GDM1 (cell line): ENCODE measurements around the gene IFRD2.
"Not testable (repeated sequence)": the region's sequence is repeated elsewhere in the genome, so short reads cannot be mapped to it uniquely, and the experiment has no call there.

ENCODE experiments used
- DNase-seq: peaks from one replicate; lab custom pipeline; 2025; lab: John Stamatoyannopoulos, UW

IFRD2 gene

GRCh38 chr3:50268276-50268675, 24.0 kb downstream of the IFRD2 start:
- DNase-seq = no peak

GRCh38 chr3:50267280-50267913, 24.8 kb downstream of the IFRD2 start:
- DNase-seq = no peak

GRCh38 chr3:50266836-50267235, 25.4 kb downstream of the IFRD2 start:
- no peak for DNase-seq

GRCh38 chr3:50266017-50266416, 26.2 kb downstream of the IFRD2 start:
- DNase-seq = no peak

- DNase-seq = no peak
These were observed 26.7 kb downstream of the IFRD2 start for GRCh38 chr3:50265571-50265970.

- DNase-seq = no peak
These were observed 27.2 kb downstream of the IFRD2 start for GRCh38 chr3:50264964-50265485.

GRCh38 chr3:50264383-50264963, 27.8 kb downstream of the IFRD2 start:
- no peak for DNase-seq

- no peak for DNase-seq
These were observed 28.5 kb downstream of the IFRD2 start for GRCh38 chr3:50263478-50264382.

GRCh38 chr3:50262778-50263177, 29.5 kb downstream of the IFRD2 start:
- DNase-seq = no peak

- DNase-seq = not testable (repeated sequence)
These were observed 30.0 kb downstream of the IFRD2 start for GRCh38 chr3:50262200-50262599.

- DNase-seq = no peak
These were observed 30.7 kb downstream of the IFRD2 start for GRCh38 chr3:50261505-50261904.

GRCh38 chr3:50260942-50261441, 31.2 kb downstream of the IFRD2 start:
- no peak for DNase-seq

- DNase-seq = peak; percentile 70
These were observed 31.9 kb downstream of the IFRD2 start for GRCh38 chr3:50260027-50260941.

GRCh38 chr3:50259432-50260026, 32.7 kb downstream of the IFRD2 start:
- no peak for DNase-seq

GRCh38 chr3:50258979-50259378, 33.2 kb downstream of the IFRD2 start:
- DNase-seq = no peak

GRCh38 chr3:50258029-50258680, 34.1 kb downstream of the IFRD2 start:
- no peak for DNase-seq

- no peak for DNase-seq
These were observed 35.0 kb downstream of the IFRD2 start for GRCh38 chr3:50256978-50257890.

GRCh38 chr3:50255251-50255615, 37.0 kb downstream of the IFRD2 start:
- DNase-seq = no peak

GRCh38 chr3:50254577-50255250, 37.5 kb downstream of the IFRD2 start:
- DNase-seq = no peak
